GM23338 (cell line): ENCODE results near the gene P4HA3. TPM values are rescaled to one million over a fixed set of nuclear protein-coding genes. Genes with fewer than 3 reads are reported as not detected.

Experiments
- ATAC-seq: fragments of 200-7000 bp; cut with Tn5 transposase; 3 replicates; pipeline ENCODE4 v1.9.1; 2020
- DNase-seq: peaks from one replicate; pipeline ENCODE4 v3.0.0-alpha.2; 2015; ENCODE audit warnings: low spot score
- H2AFZ ChIP-seq: fragments of 200-600 bp; sonication (generic); 2 replicates; pipeline ENCODE4 v1.8.0; 2016; ENCODE audit warnings: antibody characterized with exemption, mild to moderate bottlenecking, moderate library complexity
- H3F3A ChIP-seq: fragments of 200-600 bp; sonication (generic); replicated peaks from 2 replicates; pipeline ENCODE4 v1.8.0; 2017; ENCODE audit warnings: antibody characterized with exemption, mixed run types, low read depth
- H3K27ac ChIP-seq: fragments of 200-600 bp; sonication (generic); 2 replicates; pipeline ENCODE4 v1.6.1; 2016; ENCODE audit warnings: low read depth
- H3K27me3 ChIP-seq: fragments of 200-600 bp; sonication (generic); 2 replicates; pipeline ENCODE4 v1.8.0; 2016; ENCODE audit warnings: mild to moderate bottlenecking, mixed run types, moderate library complexity; ENCODE audit not compliant: insufficient read depth
- H3K36me3 ChIP-seq: fragments of 200-600 bp; sonication (generic); 2 replicates; pipeline ENCODE4 v1.8.0; 2016; ENCODE audit warnings: mild to moderate bottlenecking; ENCODE audit not compliant: insufficient read depth
- H3K4me1 ChIP-seq: fragments of 200-600 bp; sonication (generic); 2 replicates; pipeline ENCODE4 v1.8.0; 2016; ENCODE audit warnings: mild to moderate bottlenecking, moderate library complexity; ENCODE audit not compliant: insufficient read depth
- H3K4me2 ChIP-seq: fragments of 200-600 bp; sonication (generic); 2 replicates; pipeline ENCODE4 v1.7.1; 2017; ENCODE audit warnings: mixed run types
- H3K4me3 ChIP-seq: fragments of 200-600 bp; sonication (generic); 2 replicates; pipeline ENCODE4 v1.6.1; 2016; ENCODE audit warnings: mixed run types
- H3K79me2 ChIP-seq: fragments of 200-600 bp; sonication (generic); replicated peaks from 2 replicates; pipeline ENCODE4 v1.8.0; 2017; ENCODE audit warnings: mild to moderate bottlenecking; ENCODE audit not compliant: insufficient read depth
- H3K9me2 ChIP-seq: fragments of 200-600 bp; sonication (generic); 2 replicates; pipeline ENCODE4 v1.8.0; 2017; ENCODE audit not compliant: insufficient read depth
- H4K20me1 ChIP-seq: fragments of 200-600 bp; sonication (generic); replicated peaks from 2 replicates; pipeline ENCODE4 v1.8.0; 2017; ENCODE audit warnings: mild to moderate bottlenecking; ENCODE audit not compliant: insufficient read depth
- H3K27ac Mint-ChIP-seq: 2 replicates; pipeline ENCODE4 v1.8.0; 2020; ENCODE audit warnings: inconsistent platforms, mild to moderate bottlenecking, moderate library complexity, mixed read lengths
- H3K27me3 Mint-ChIP-seq: 3 replicates; pipeline ENCODE4 v1.8.0; 2022; ENCODE audit warnings: low read depth, mild to moderate bottlenecking, moderate library complexity, mixed read lengths, inconsistent platforms; ENCODE audit not compliant: insufficient read depth, poor library complexity
- H3K36me3 Mint-ChIP-seq: 3 replicates; pipeline ENCODE4 v1.8.0; 2021; ENCODE audit warnings: low read depth, mild to moderate bottlenecking, inconsistent platforms, moderate library complexity, mixed read lengths
- H3K4me1 Mint-ChIP-seq: 3 replicates; pipeline ENCODE4 v1.8.0; 2020; ENCODE audit warnings: mild to moderate bottlenecking, inconsistent platforms, mixed read lengths
- H3K4me3 Mint-ChIP-seq: 3 replicates; pipeline ENCODE4 v1.8.0; 2021; ENCODE audit warnings: moderate library complexity, mild to moderate bottlenecking, inconsistent platforms, mixed read lengths
- H3K9me3 Mint-ChIP-seq: 3 replicates; pipeline ENCODE4 v1.8.0; 2020; ENCODE audit warnings: moderate library complexity, mild to moderate bottlenecking, inconsistent platforms, mixed read lengths
- ETS1 ChIP-seq: IDR thresholded peaks from 2 replicates; pipeline ENCODE4 v1.6.1; 2016; ENCODE audit warnings: antibody characterized with exemption
- EZH2 ChIP-seq: fragments of 200-600 bp; sonication (generic); IDR thresholded peaks from one replicate; pipeline ENCODE4 v1.8.0; 2017; ENCODE audit warnings: antibody characterized with exemption, mild to moderate bottlenecking, low read depth; ENCODE audit not compliant: unreplicated experiment
- JUNB ChIP-seq: IDR thresholded peaks from one replicate; pipeline ENCODE4 v1.6.1; 2016; ENCODE audit warnings: antibody characterized with exemption; ENCODE audit not compliant: unreplicated experiment
- POLR2AphosphoS5 ChIP-seq: IDR thresholded peaks from 2 replicates; pipeline ENCODE4 v1.6.1; 2016; ENCODE audit warnings: antibody characterized with exemption, low read depth
- REST ChIP-seq: IDR thresholded peaks from one replicate; pipeline ENCODE4 v1.6.1; 2018; ENCODE audit warnings: antibody characterized with exemption; ENCODE audit not compliant: unreplicated experiment
- STAT1 ChIP-seq: IDR thresholded peaks from one replicate; pipeline ENCODE4 v1.6.1; 2016; ENCODE audit warnings: antibody characterized with exemption; ENCODE audit not compliant: unreplicated experiment
- ZNF114 ChIP-seq: fragments of 250-450 bp; sonication (Bioruptor Pico); IDR thresholded peaks from 2 replicates; pipeline ENCODE4 v1.5.0; 2020; ENCODE audit warnings: mild to moderate bottlenecking, moderate library complexity
- ZNF331 ChIP-seq: fragments of 250-450 bp; sonication (Bioruptor Pico); IDR thresholded peaks from 2 replicates; pipeline ENCODE4 v1.5.0; 2020; ENCODE audit warnings: low read depth, mild to moderate bottlenecking, moderate library complexity
- ZNF462 ChIP-seq: fragments of 250-450 bp; sonication (Bioruptor Pico); IDR thresholded peaks from 2 replicates; pipeline ENCODE4 v1.5.0; 2020; ENCODE audit warnings: mild to moderate bottlenecking, moderate library complexity
- polyA plus RNA-seq: library from polyadenylated mRNA; unstranded; fragments of >200 nt; fragmentation: Nextera tagmentation; extraction: Ambion mirVana; gene quantifications from 2 replicates; pipeline ENCODE4 v1.2.1, GENCODE V29; 2016
- total RNA-seq: library from RNA; depleted of rRNA; stranded (reverse); fragments of >200 nt; shearing (Covaris generic); gene quantifications from 2 replicates; pipeline ENCODE4 v1.2.3, GENCODE V29; 2014

P4HA3 gene
- total and polyA plus RNA-seq, 2 experiments from 2014 or later, result 0.08 TPM; not detected in 1

GRCh38 chr11:74278721-74279161 lies 32.7 kb downstream of the P4HA3 start (continued):
- TF ChIP-seq ZNF462 (CRISPR knock-in tag), result no peak

- DNase-seq, result no peak
- Mint-ChIP-seq H3K27me3 (no peaks in the 10 kb centered on the region), H3K36me3 (no peaks in the 10 kb centered on the region), H3K9me3 (no peaks in the 10 kb centered on the region), H3K27ac (no peak overlapping the region), H3K4me3 (no peak overlapping the region), H3K4me1 (no peaks in the 10 kb centered on the region)
- Histone ChIP-seq H3K4me1 (no peaks in the 10 kb centered on the region), H3K4me3 (no peak overlapping the region), H3K9me2 (no peaks in the 10 kb centered on the region), H3K27ac (no peak overlapping the region), H3K79me2 (no peaks in the 10 kb centered on the region), H2AFZ (no peak overlapping the region), H3K27me3 (no peaks in the 10 kb centered on the region), H3K4me2 (no peak overlapping the region), H4K20me1 (no peaks in the 10 kb centered on the region), H3K36me3 (no peaks in the 10 kb centered on the region), H3F3A (no peaks in the 10 kb centered on the region)
- no peak for ATAC-seq
- TF ChIP-seq REST (no peak), ZNF331 (CRISPR knock-in tag) (no peak), ETS1 (no peak), EZH2 (no peak), ZNF114 (CRISPR knock-in tag) (no peak), POLR2AphosphoS5 (no peak), STAT1 (no peak), JUNB (no peak)
Measured at GRCh38 chr11:74278103-74278502, 33.3 kb downstream of the P4HA3 start.
